Retinal pigment epithelial cell (primary cell): ENCODE data around the gene TBC1D7.

Experiments
- DNase-seq: peaks from one replicate; pipeline ENCODE4 v3.0.0-alpha.2; 2010; ENCODE audit warnings: low read depth
- H3K4me3 ChIP-seq: 2 replicates; pipeline ENCODE4 v1.5.1; 2011; ENCODE audit warnings: mild to moderate bottlenecking, low read length, control low read depth, moderate library complexity
- TF ChIP-seq, protein P1 (sequence below): conservative IDR thresholded peaks from 2 replicates; pipeline ENCODE4 v1.5.1; 2011; ENCODE audit warnings: low read depth, low read length, control low read depth, inconsistent platforms

Gene TBC1D7

DNA sequence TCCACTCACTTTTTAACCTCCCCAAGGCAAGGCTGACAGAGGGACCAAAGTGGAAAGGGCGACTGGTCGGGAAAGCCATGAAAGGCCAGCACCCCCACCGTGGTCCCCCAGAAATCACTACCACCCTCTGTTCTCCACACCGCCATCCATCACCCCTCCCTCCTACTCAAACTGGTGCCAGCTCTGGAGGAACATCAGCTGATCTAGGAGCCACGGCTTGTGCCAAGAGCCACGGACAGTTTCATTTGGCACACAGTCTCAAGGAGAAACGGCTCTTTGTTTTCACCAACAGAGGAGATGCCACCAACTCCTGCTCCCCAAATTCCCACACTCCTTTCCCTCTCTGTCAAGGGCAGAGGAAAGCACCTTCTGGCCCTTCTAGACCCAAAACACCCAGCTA is 26.0 kb downstream of the TBC1D7 start:
- no peak overlapping the region for H3K4me3 ChIP-seq
- TF ChIP-seq, protein P1, sequence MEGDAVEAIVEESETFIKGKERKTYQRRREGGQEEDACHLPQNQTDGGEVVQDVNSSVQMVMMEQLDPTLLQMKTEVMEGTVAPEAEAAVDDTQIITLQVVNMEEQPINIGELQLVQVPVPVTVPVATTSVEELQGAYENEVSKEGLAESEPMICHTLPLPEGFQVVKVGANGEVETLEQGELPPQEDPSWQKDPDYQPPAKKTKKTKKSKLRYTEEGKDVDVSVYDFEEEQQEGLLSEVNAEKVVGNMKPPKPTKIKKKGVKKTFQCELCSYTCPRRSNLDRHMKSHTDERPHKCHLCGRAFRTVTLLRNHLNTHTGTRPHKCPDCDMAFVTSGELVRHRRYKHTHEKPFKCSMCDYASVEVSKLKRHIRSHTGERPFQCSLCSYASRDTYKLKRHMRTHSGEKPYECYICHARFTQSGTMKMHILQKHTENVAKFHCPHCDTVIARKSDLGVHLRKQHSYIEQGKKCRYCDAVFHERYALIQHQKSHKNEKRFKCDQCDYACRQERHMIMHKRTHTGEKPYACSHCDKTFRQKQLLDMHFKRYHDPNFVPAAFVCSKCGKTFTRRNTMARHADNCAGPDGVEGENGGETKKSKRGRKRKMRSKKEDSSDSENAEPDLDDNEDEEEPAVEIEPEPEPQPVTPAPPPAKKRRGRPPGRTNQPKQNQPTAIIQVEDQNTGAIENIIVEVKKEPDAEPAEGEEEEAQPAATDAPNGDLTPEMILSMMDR: no peak
- no peak for DNase-seq

DNA sequence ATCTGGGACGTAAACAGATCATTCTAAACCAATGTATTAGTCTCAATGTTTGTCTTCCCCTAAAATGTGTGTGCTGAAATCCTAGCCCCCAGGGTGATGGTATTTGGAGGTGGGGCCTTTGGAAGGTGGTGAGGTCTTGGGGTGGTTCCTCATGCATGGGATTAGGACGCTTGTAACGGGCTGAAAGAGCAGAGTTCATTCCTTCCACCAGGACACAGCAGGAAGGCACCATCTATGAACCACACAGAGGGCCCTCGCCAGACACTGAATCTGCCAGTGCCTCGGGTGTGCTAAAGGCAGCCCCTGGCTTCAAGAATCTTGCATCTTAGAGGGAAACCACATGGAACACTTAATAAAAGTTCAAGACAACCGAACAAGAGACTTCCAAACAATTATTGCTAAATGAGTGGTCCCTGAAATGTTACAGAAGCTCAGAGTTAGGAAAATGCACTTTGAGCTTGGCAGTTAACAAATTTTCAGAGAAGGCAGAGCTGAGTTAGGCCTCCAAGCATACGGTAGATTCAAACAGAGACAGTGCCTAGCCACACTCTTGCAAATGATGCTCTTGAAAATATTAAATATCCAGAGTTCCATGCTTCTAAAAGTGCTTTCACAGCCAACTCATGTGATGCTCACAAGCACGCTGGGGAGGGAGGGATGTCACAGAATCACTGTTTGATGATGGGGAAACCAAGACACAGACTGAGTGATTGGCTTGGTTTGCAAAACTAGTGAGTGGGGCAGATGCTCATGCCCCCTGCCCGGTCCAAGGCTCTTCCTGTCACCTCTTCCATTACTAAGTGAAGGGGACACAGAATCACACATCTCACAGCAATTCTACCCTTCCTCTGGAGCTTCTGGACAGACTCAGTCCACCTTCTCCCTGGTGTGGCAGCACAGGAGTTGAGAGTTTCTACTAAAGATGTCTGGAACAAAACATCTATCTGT is 27.4 kb downstream of the TBC1D7 start:
- no peak for DNase-seq
- TF ChIP-seq, protein P1: no peak
- H3K4me3 ChIP-seq: no peak overlapping the region

DNA sequence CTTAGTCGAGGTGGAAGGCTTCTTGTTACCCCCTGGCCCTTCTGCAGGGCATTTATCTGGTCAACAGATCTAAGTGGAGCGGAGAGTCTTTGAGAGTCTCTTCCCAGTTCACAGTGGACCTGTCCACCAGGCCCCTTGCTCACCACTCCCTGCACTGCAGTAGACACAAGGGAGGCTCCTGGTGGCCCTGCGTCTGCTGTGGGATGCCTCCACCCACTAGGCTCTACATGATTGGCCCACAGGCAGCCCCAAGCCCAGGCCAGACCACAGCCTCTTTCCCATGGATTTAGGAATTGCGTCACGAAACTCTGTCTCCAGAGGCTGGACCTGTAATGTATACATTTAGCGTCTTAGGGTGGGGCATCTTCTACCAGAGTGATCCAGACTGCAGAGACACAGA is 28.4 kb downstream of the TBC1D7 start:
- TF ChIP-seq, protein P1: no peak
- no peak overlapping the region for H3K4me3 ChIP-seq
- no peak for DNase-seq

DNA sequence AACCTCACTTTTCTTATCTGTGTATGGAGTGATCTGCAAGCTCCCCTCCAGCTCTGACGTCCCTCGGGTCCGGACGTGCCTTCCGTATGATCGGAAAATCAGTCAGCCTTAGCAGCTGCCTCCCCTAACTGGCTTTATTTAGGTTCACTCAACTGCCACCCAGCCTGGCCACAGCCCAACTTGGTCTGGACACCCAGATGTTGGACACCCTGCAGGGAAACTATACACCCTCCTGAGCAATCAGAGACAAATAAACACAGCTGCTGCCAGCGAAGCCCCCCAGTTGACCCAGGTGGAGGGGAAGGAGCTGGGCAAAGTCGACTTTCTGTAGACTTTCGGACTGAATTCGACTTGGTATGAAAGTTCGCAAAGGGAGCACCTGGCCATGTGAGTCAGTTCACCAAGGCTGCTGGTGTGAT is 28.9 kb downstream of the TBC1D7 start:
- TF ChIP-seq, protein P1: no peak
- no peak for DNase-seq
- no peak overlapping the region for H3K4me3 ChIP-seq

DNA sequence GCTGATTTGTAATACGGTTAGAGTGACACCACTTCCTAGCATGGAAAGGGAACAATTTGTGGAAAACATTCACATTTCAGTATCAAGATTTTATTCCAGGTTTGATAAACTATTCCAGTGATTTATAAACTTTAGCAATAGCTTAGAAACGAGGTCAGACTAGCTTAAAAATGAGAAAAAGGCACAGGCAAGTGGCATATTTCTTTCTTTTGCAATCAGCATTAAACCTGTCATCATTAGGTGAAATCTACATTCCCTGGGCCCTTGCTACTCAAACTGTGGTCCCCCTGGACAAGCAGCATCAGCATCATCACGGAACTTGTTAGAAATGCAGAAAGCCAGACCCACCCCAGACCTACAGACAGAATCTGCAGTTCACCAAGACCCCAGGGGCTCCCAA is 29.9 kb downstream of the TBC1D7 start:
- TF ChIP-seq, protein P1: no peak

DNA sequence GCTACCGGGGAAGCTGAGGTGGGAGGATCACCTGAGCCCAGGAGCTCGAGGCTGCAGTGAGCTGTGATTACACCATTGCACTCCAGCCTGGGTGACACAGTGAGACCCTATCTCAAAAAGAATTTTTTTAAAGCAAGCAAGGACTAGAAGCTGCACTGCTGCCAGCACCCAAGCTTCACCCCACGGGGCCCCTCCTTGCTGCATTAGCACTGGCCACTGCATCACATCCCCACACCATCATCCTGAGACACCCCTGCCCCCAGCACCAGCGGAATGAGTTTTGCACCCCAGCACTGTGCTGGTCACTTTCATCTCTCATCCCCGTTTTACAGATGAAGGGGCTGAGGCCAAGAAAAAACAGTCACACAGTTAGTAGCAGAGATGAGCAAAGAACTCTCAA is 30.9 kb downstream of the TBC1D7 start:
- no peak overlapping the region for H3K4me3 ChIP-seq
- TF ChIP-seq, protein P1: no peak
- no peak for DNase-seq

More for the DNA sequence above, 29.9 kb downstream of the TBC1D7 start:
- no peak for DNase-seq
- H3K4me3 ChIP-seq: no peak overlapping the region

DNA sequence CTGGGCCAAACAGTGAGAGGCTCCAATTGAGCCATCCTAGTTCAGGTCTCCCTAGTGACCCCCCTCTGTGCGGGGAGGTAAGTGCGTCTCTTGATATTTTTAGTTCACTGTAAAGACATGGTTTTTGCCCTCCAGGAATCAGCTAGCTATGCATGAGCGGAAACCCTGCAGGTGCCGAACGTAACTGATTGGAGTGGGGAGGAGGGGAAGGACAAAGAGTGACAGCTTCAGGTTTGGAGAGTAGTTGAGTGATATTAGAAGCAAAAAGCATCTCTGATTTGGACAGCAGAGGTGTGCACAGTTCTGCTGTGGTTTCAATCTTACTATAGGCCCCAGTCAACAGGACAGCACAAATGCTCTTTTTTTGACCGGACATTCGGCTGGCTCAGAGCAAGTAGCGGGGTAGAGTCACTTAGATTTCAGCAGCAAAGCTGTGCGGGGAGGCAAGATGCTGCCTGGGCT is 31.8 kb downstream of the TBC1D7 start:
- no peak for DNase-seq
- TF ChIP-seq, protein P1: no peak
- H3K4me3 ChIP-seq: no peak overlapping the region
